Caki2 (cell line): Measurements from ENCODE around the gene SLC24A3. TPM values are rescaled to one million over a fixed set of nuclear protein-coding genes. Genes with fewer than 3 reads are reported as not detected.

Experiments used
- DNase-seq: peaks from one replicate; pipeline ENCODE4 v3.0.0-alpha.2; 2015; ENCODE audit warnings: low read depth
- in situ Hi-C: cut with HindIII; loops from 2 replicates; pipeline ENCODE4 v1.10.0; 2016; ENCODE audit warnings: low sequenced_read_pairs, low pct_unique_long_range_greater_than_20kb, mixed read lengths
- total RNA-seq: library from RNA; depleted of rRNA; stranded (reverse); fragments of >200 nt; shearing (Covaris generic); gene quantifications from 2 replicates; pipeline ENCODE4 v1.2.3, GENCODE V29; 2014; ENCODE audit warnings: low replicate concordance

Gene SLC24A3
- total RNA-seq, 1 experiment from 2014 or later = not detected

- no peak for DNase-seq
- in situ Hi-C loops = no loop called here
Measured at GRCh38 chr20:19232997-19233794, 20.8 kb downstream of the SLC24A3 start.

GRCh38 chr20:19236371-19237055, 24.1 kb downstream of the SLC24A3 start:
- no peak for DNase-seq
- in situ Hi-C loops = no loop called here

GRCh38 chr20:19241440-19241839, 29.0 kb downstream of the SLC24A3 start:
- DNase-seq = no peak
- in situ Hi-C loops = no loop called here

GRCh38 chr20:19244291-19244690, 31.8 kb downstream of the SLC24A3 start:
- in situ Hi-C loops = no loop called here
- no peak for DNase-seq

- in situ Hi-C loops = no loop called here
- DNase-seq = no peak
Measured at GRCh38 chr20:19249106-19249879, 36.9 kb downstream of the SLC24A3 start.

- in situ Hi-C loops = no loop called here
- no peak for DNase-seq
Measured at GRCh38 chr20:19250346-19250745, 37.9 kb downstream of the SLC24A3 start.

- in situ Hi-C loops = no loop called here
- no peak for DNase-seq
Measured at GRCh38 chr20:19251506-19251905, 39.1 kb downstream of the SLC24A3 start.

- DNase-seq = no peak
- in situ Hi-C loops = no loop called here
Measured at GRCh38 chr20:19251958-19252357, 39.5 kb downstream of the SLC24A3 start.

- no peak for DNase-seq
- in situ Hi-C loops = no loop called here
Measured at GRCh38 chr20:19252451-19253120, 40.1 kb downstream of the SLC24A3 start.

- in situ Hi-C loops = no loop called here
- DNase-seq = no peak
Measured at GRCh38 chr20:19253316-19253715, 40.9 kb downstream of the SLC24A3 start.

GRCh38 chr20:19253916-19254820, 41.7 kb downstream of the SLC24A3 start:
- in situ Hi-C loops = no loop called here
- DNase-seq = no peak

GRCh38 chr20:19254956-19255355, 42.5 kb downstream of the SLC24A3 start:
- DNase-seq = no peak
- in situ Hi-C loops = no loop called here

GRCh38 chr20:19256085-19256484, 43.6 kb downstream of the SLC24A3 start:
- no peak for DNase-seq
- in situ Hi-C loops = no loop called here

GRCh38 chr20:19256906-19257595, 44.6 kb downstream of the SLC24A3 start:
- in situ Hi-C loops = no loop called here
- DNase-seq = no peak

- no peak for DNase-seq
- in situ Hi-C loops = no loop called here
Measured at GRCh38 chr20:19257865-19258264, 45.4 kb downstream of the SLC24A3 start.

GRCh38 chr20:19259141-19259591, 46.7 kb downstream of the SLC24A3 start:
- in situ Hi-C loops = no loop called here

More at GRCh38 chr20:19259141-19259591, 46.7 kb downstream of the SLC24A3 start:
- no peak for DNase-seq
